Measurements from ENCODE around the gene DLGAP3.

- TF ChIP-seq CTCF (IDR thresholded peaks at IDR 0.05; ENCODE audit: low read depth, low read length, missing input control) (no peak), SP1 (IDR thresholded peaks at IDR 0.05) (no peak), REST (IDR thresholded peaks at IDR 0.05) (no peak), GABPA (IDR thresholded peaks at IDR 0.05 in 1 of 2, conservative IDR thresholded peaks at IDR 0.05 in 1 of 2) (no peak)
These were observed 89.7 kb downstream of the DLGAP3 start for GRCh38 chr1:34839526-34840305.

All from liver (tissue), 3 donors.